T-helper 9 cell (primary cell): ENCODE data around the gene CER1.
"Not testable (repeated sequence)": the region's sequence is repeated elsewhere in the genome, so short reads cannot be mapped to it uniquely, and the experiment has no call there.

ENCODE experiments used
- DNase-seq: peaks from one replicate; pipeline ENCODE4 v3.0.0-alpha.2; 2020

CER1 gene

GRCh38 chr9:14713187-14713767 is 9.3 kb downstream of the CER1 start:
- no peak for DNase-seq

- no peak for DNase-seq
Measured at GRCh38 chr9:14710804-14711203, 11.7 kb downstream of the CER1 start.

DNA sequence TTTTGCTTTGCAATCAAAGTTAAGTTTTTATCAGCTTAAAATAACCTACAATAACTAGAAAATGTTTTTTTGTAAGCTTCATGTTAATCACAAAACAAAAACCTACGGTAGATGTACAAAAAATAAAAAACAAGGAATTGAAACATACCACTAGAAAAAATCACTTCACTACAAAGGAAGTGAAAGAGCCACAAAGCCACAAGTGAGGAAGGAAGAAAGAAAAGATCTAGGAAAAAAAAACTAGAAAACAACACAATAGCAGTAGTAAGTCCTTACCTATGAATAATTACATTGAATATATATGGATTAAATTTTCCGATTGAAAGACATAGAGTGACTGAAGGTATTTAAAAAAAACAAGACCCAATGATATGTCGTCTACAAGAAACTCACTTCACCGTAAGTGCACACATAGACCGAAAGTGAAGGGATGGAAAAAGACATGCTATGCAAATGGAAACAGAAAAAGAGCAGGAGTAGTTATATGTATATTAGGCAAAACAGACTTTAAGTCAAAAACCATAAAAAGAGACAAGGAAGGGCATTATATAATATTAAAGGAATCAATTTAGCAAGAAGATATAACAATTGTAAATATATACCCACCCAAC is 15.9 kb downstream of the CER1 start:
- no peak for DNase-seq

GRCh38 chr9:14705079-14705478 is 17.5 kb downstream of the CER1 start:
- no peak for DNase-seq

DNA sequence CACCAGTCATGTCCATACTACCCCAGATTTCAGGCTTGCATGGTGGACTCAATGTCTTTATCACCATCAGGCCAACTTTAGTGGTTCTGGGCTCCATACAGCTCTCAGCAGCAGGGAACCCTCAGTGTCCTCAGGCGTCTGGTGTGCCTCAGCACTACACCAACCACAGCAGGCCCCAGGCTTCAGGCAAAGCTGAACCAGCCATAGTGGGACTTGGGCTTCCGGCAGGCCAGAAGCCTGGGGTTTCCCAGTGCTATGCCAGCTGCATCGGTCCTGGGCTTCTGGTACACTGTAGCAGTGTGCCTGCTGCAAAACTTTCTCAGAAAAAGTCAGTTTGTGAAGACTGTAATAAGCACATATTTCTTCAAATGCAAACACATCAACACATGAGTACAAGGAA is 18.3 kb downstream of the CER1 start:
- DNase-seq, result no peak

- no peak for DNase-seq
Measured at GRCh38 chr9:14702200-14702720, 20.3 kb downstream of the CER1 start.

DNA sequence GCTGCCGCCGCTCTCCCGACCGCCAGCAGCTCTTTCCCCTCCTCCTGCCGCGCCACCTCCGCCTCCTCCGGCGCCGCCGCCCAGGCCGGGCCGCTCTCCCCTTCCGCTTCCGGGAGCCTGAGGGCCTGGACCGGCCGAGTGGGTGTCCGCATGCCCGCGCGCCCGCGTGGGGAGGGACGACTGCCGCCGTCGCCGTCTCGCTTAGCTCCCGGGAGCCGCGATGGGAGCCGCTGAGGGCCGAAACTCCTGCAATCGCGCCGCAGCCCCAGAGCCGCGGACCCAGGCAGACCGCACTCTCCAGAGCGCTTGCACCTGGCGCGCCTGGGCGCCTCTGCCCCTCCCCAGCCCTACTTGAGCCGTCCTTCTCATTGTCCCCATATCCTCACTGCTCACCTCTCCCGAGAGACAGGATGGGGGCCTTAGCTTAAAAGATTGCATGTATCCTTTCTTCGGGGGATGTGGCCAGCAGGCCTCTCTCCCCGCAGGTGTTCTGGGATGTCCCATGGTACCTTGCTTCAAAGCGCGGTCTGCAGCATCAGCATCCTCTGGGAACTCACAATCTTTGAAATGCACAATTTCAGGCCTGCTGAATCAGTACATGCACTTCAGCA is 29.2 kb downstream of the CER1 start, which contains the start of gene ZDHHC21:
Gene ZDHHC21 (minus strand): TSS at position 182 of the 611 bp plus-strand sequence. CDS start 19,092 bp downstream, outside the sequence.
- peak; percentile 27 for DNase-seq

- no peak for DNase-seq
Measured at GRCh38 chr9:14692470-14693250, 29.9 kb downstream of the CER1 start.

- no peak for DNase-seq
Measured at GRCh38 chr9:14690948-14691730, 31.4 kb downstream of the CER1 start.

DNA sequence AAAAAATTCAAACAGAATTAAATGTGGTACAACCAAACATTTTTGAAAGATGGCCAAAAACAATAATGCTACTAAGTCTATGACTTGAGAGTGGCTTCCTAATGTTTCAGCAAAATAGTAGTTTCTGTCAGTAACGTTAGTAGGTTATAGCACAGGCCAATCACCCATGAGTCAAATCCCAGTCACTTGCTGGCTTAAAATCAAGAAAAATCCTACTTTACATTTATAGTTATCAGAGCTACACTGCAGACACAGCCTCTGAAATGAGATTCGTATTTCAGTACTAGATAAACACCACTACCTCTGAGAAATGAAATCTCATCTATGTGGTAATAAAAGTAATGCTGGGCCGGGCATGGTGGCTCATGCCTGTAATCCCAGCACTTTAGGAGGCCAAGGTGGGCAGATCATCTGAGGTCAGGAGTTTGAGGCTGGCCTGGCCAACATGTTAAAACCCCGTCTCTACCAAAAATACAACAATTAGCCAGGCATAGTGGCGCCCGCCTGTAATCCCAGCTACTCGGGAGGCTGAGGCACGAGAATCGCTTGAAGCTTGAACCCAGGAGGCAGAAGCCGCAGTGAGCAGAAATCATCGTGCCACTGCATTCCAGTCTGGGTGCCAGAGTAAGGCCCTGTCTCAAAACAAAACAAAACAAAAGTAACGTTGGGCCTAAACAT is 35.4 kb downstream of the CER1 start:
- no peak for DNase-seq

- no peak for DNase-seq
Measured at GRCh38 chr9:14686168-14686567, 36.4 kb downstream of the CER1 start.

DNA sequence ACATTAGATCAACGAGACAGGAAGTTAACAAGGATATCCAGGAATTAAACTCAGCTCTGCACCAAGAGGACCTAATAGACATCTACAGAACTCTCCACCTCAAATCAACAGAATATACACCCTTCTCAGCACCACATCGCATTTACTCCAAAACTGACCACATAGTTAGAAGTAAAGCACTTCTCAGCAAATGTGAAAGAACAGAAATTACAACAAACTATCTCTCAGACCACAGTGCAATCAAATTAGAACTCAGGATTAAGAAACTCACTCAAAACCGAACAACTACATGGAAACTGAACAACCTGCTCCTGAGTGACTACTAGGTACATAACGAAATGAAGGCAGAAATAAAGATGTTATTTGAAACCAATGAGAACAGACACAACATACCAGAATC is 39.9 kb downstream of the CER1 start:
- not testable (repeated sequence) for DNase-seq

GRCh38 chr9:14678776-14679175 is 43.8 kb downstream of the CER1 start:
- no peak for DNase-seq

DNA sequence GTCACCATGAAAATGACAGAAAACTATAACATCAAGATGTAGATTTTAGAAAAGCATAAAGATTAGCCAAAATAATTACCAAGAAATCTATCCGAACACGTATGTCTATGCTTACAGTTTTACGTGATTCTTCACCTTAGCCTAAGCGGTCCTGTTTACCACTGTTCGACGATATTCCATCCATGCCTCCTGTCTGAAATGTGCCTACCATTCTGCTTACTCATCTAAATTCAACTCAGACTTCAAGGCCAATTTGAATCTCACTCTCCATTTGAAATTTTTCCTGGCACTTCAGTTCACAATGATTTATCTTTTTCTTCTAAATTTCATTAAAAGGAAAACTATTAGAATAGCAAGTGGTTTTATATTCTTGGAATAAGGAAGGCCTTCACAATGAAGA is 44.7 kb downstream of the CER1 start:
- DNase-seq, result no peak

GRCh38 chr9:14677396-14677795 is 45.1 kb downstream of the CER1 start:
- DNase-seq, result no peak

DNA sequence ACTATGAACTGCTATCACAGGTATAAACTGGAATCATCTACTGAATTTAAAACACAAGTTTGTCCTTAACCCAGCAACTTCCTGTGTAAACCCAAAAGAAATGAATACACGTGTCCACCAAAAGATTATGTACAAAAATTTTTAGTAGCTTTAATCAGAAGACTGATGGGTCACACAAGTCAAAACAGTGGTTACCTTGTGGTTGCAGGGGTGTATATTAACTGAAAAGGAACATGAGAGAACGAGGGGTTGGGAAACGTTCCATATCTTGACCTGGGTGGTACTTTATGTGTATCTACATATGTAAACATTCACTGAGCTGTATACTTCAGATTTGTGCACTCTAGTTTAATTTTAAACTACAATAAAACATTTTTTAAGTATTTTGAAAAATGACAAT is 47.9 kb downstream of the CER1 start:
- no peak for DNase-seq

GRCh38 chr9:14671377-14671776 is 51.2 kb downstream of the CER1 start:
- no peak for DNase-seq

GRCh38 chr9:14670718-14671117 is 51.8 kb downstream of the CER1 start:
- DNase-seq, result no peak
